Measurements from ENCODE around the gene SPINK1. TPM values are rescaled to one million over a fixed set of nuclear protein-coding genes. Genes with fewer than 3 reads are reported as not detected.
"Not testable (repeated sequence)": the region's sequence is repeated elsewhere in the genome, so short reads cannot be mapped to it uniquely, and the experiment has no call there.

Gene SPINK1
- total RNA-seq, 2 donors from 2014 or later: 1.3 TPM; not detected in 1

GRCh38 chr5:147819261-147819770 is 12.2 kb downstream of the SPINK1 start:
- DNase-seq (ENCODE audit: low spot score): no peak
- intact Hi-C loops (cut with DNase I): no loop called here

- intact Hi-C loops (cut with DNase I): no loop called here
- no peak for DNase-seq (ENCODE audit: low spot score)
Measured at GRCh38 chr5:147818290-147818689, 13.2 kb downstream of the SPINK1 start.

DNA sequence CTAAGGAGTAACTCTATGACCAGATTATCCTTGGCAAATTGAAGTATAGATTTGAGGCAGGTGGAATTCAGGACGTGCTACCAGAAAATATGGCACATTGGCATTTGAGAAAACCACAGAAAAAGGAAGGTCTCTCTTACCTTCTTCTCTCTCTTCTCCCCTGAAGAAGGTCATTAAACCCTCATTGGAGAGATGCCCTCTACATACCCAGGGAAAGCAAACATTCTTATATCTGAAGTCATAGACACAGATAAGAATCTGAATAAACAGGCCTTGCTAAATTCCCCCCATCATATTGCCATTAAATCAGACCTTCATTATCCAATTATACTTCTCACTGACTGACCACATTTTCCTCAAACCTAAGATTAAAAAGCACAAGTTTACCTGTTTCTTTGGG is 17.8 kb downstream of the SPINK1 start:
- intact Hi-C loops (cut with DNase I): no loop called here
- DNase-seq (ENCODE audit: low spot score): no peak

GRCh38 chr5:147809830-147810666 is 21.4 kb downstream of the SPINK1 start:
- no peak for DNase-seq (ENCODE audit: low spot score)
- intact Hi-C loops (cut with DNase I): no loop called here

DNA sequence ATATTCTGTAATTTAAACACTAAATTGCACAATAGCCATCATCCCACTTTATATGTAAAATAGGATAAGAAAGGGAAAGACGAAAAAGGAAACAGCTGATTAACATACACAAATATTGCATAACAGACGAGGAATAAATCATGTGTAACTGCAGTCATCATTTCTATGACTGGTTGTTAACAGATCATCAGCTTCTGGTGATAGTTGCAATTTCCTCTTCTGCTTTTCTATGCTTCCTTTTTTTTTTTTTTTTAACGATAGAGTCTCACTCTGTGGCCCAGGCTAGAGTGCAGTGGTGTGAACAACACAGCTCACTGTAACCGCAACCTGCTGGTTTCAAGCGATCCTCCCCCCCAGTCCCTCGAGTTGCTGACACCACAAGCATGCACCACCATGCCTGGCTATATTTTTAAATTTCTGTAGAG is 26.4 kb downstream of the SPINK1 start:
- DNase-seq (ENCODE audit: low spot score): no peak
- intact Hi-C loops (cut with DNase I): no loop called here

DNA sequence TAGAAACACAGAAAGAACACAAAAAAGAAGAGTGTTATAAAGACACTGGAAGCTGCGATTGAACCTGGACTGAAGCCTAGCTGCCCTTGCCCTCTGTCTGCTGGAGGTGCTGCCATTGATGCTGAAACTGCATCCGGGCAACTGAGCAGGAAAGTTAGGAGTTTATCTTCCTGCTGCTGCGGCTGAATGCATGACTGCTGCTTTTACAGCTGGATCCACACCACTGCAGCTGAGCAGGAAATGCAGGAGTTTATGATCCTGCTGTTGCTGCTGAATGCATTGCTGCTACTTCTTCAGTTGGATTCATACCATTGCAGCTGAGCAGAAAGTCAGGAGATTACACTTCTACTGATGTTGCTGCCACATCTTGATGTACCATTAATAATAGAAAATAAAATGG is 27.1 kb downstream of the SPINK1 start:
- DNase-seq (ENCODE audit: low spot score): no peak
- intact Hi-C loops (cut with DNase I): no loop called here

GRCh38 chr5:147803926-147804325 is 27.5 kb downstream of the SPINK1 start:
- intact Hi-C loops (cut with DNase I): no loop called here
- DNase-seq (ENCODE audit: low spot score): no peak

DNA sequence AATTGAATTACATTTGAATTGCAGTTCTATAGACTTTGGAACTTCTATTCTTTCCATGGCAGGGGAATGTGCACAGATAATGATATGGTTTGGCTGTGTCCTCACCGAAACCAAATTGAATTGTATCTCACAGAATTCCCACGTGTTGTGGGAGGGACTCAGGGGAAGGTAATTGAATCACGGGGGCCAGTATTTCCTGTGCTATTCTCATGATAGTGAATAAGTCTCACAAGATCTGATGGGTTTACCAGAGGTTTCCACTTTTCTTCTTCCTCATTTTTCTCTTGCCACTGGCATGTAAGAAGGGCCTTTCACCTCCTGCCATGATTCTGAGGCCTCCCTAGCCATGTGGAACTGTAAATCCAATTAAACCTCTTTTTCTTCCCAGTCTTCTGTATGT is 28.3 kb downstream of the SPINK1 start:
- DNase-seq (ENCODE audit: low spot score); intact Hi-C loops (cut with DNase I): not testable (repeated sequence)

GRCh38 chr5:147801461-147801860 is 30.0 kb downstream of the SPINK1 start:
- no peak for DNase-seq (ENCODE audit: low spot score)
- intact Hi-C loops (cut with DNase I): no loop called here

DNA sequence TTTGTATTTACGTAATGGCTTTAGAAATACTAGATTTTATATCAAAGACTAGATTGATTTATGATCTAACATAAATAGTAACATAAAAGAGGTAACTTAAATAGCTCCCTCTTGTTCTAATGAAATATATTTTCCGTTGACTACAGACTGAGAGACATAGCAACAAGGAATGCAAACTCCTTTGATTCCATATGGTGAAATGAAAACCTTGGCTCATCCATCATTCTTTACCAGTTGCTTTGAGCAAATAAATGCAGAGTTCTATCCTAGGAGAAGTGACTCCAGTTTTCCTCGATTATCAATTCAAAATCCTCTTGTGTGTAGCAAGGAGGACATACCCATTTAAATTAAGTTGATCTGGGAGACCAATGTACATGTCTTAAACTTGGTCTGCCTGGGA is 31.0 kb downstream of the SPINK1 start:
- intact Hi-C loops (cut with DNase I): no loop called here
- DNase-seq (ENCODE audit: low spot score): no peak

- DNase-seq (ENCODE audit: low spot score): no peak
- intact Hi-C loops (cut with DNase I): no loop called here
Measured at GRCh38 chr5:147796556-147797308, 34.7 kb downstream of the SPINK1 start.

- intact Hi-C loops (cut with DNase I): no loop called here
- no peak for DNase-seq (ENCODE audit: low spot score)
Measured at GRCh38 chr5:147791181-147791580, 40.3 kb downstream of the SPINK1 start.

DNA sequence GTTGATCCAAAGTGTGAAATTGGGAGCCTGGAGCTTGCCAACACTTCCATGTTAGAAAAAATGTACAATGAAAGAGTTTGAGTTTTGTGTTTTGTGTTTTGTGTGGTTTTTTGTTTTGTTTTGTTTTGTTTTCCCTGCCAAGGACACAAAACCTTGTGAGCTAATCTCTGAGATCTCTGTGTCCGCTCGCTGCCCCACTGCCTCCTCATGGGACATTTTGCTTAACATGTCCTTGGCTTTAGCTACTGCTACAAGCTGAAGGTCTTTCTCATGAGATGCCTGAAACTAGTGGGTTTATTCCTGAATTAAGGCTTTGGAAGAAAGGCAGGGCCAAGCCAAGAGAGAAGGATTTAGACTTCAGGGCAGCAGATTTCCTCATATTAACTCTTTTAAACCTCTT is 41.7 kb downstream of the SPINK1 start:
- intact Hi-C loops (cut with DNase I): no loop called here
- DNase-seq (ENCODE audit: low spot score): no peak

GRCh38 chr5:147788023-147788422 is 43.4 kb downstream of the SPINK1 start:
- intact Hi-C loops (cut with DNase I): no loop called here
- no peak for DNase-seq (ENCODE audit: low spot score)

DNA sequence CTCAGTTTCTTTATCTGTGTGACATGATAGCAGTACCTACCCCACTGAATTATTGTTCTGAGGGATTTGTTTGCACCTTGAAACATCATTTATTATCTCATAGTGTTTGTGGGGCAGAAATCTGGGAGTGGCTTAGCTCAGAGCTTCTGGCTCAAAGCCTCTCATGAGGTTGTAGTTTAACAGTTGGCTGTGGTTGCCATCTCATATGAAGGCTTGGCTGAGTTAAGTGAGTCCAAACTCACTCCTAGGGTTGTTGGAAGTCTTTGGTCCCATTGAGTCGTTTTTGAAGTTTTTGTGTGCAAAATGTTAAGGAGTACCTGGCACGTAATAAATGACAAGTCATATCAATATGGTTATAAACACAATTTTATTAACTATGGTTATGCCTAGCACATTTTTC is 45.3 kb downstream of the SPINK1 start:
- no peak for DNase-seq (ENCODE audit: low spot score)
- intact Hi-C loops (cut with DNase I): no loop called here

GRCh38 chr5:147784146-147784987 is 47.1 kb downstream of the SPINK1 start:
- no peak for DNase-seq (ENCODE audit: low spot score)
- intact Hi-C loops (cut with DNase I): no loop called here

GRCh38 chr5:147782110-147783028 is 49.1 kb downstream of the SPINK1 start, which contains the start of gene JAKMIP2:
Gene JAKMIP2 (minus strand): TSS chr5:147782728. CDS start chr5:147671806, 110,922 bp downstream.
- intact Hi-C loops (cut with DNase I): no loop called here
- peak; percentile 85 for DNase-seq (ENCODE audit: low spot score)

- intact Hi-C loops (cut with DNase I): no loop called here
- DNase-seq (ENCODE audit: low spot score): no peak
Measured at GRCh38 chr5:147780924-147781573, 50.4 kb downstream of the SPINK1 start.
